Stomach smooth muscle (tissue), 2 donors: ENCODE results near the gene JAZF1.

Source experiments
- H3K27ac ChIP-seq: one replicate; pipeline ENCODE4 v1.7.0; 2013; ENCODE audit warnings: mild to moderate bottlenecking, low read length, inconsistent platforms
- H3K27me3 ChIP-seq, 2 donors: one replicate each; pipeline ENCODE4 v1.7.0; 2013; ENCODE audit warnings: low read length in 2 of 2; ENCODE audit not compliant: insufficient read depth in 2 of 2, control insufficient read depth in 1 of 2
- H3K36me3 ChIP-seq, 2 donors: one replicate each; pipeline ENCODE4 v1.7.0; 2013; ENCODE audit warnings: low read length in 2 of 2; ENCODE audit not compliant: control insufficient read depth in 2 of 2, insufficient read depth in 2 of 2
- H3K4me1 ChIP-seq: one replicate; pipeline ENCODE4 v1.7.0; 2013; ENCODE audit warnings: low read length; ENCODE audit not compliant: control insufficient read depth, insufficient read depth
- H3K4me3 ChIP-seq, 2 donors: one replicate each; pipeline ENCODE4 v1.7.0; 2013; ENCODE audit warnings: low read length in 2 of 2
- H3K9ac ChIP-seq, 2 donors: one replicate each; pipeline ENCODE4 v1.7.0; 2013; ENCODE audit warnings: low read length in 2 of 2, mild to moderate bottlenecking in 1 of 2
- H3K9me3 ChIP-seq, 2 donors: one replicate each; pipeline ENCODE4 v1.7.0; 2013; ENCODE audit warnings: low read length in 2 of 2; ENCODE audit not compliant: control insufficient read depth in 2 of 2
- donor health status: healthy.
- donor health status: Pancreatic carcinoma.

The JAZF1 gene

GRCh38 chr7:28062197-28062991 lies 118.2 kb downstream of the JAZF1 start:
- no peaks in the 10 kb centered on the region for H3K27me3 ChIP-seq
- H3K4me1 ChIP-seq: peaks cover 16% of the 10 kb centered on the region
- H3K27ac ChIP-seq: no peak overlapping the region
- no peaks in the 10 kb centered on the region for H3K36me3 ChIP-seq
- no peak overlapping the region for H3K9ac ChIP-seq
- no peak overlapping the region for H3K4me3 ChIP-seq
- no peaks in the 10 kb centered on the region for H3K9me3 ChIP-seq

- Histone ChIP-seq H3K27me3 (no peaks in the 10 kb centered on the region), H3K9ac (no peak overlapping the region), H3K27ac (no peak overlapping the region), H3K9me3 (no peaks in the 10 kb centered on the region), H3K36me3 (no peaks in the 10 kb centered on the region), H3K4me3 (no peak overlapping the region), H3K4me1 (peaks cover 16% of the 10 kb centered on the region)
These were observed 118.8 kb downstream of the JAZF1 start for GRCh38 chr7:28061824-28062196.

DNA sequence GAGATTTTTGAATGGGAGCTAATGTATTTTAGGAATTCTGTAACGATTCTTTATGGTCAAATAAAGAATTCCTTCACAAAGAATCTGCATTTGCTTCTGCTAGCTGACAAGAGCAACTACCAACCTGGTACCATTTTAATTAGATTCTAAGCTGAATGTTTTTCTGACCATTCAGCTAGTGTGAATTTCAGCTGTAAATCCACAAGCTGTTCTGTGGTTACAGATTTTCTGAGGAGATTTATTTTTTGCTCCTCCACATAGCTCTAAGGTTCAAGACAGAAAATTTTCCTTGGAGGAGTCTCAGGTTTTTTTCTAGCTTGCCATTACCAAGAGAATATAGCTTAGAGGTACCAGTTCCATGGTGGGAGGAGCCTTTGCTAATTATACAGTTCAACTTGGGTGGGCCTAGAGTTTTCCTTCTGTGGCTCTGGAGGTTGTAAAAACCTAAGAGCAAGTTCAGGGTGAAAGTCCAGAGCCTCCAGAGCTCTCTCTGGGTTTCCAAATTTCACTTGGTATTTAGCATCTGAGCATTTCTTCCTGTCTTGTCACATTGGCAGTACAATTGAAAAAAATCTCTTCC lies 120.1 kb downstream of the JAZF1 start:
- no peak overlapping the region for H3K4me3 ChIP-seq
- no peaks in the 10 kb centered on the region for H3K9me3 ChIP-seq
- no peaks in the 10 kb centered on the region for H3K27me3 ChIP-seq
- H3K4me1 ChIP-seq: peaks cover 9% of the 10 kb centered on the region
- no peak overlapping the region for H3K9ac ChIP-seq
- no peaks in the 10 kb centered on the region for H3K36me3 ChIP-seq
- H3K27ac ChIP-seq: no peak overlapping the region

GRCh38 chr7:28055161-28055544 lies 125.4 kb downstream of the JAZF1 start:
- no peak overlapping the region for H3K4me3 ChIP-seq
- no peak overlapping the region for H3K27ac ChIP-seq
- H3K36me3 ChIP-seq: no peaks in the 10 kb centered on the region
- peaks cover 6% of the 10 kb centered on the region for H3K4me1 ChIP-seq
- H3K9me3 ChIP-seq: no peaks in the 10 kb centered on the region
- H3K9ac ChIP-seq: no peak overlapping the region
- no peaks in the 10 kb centered on the region for H3K27me3 ChIP-seq

DNA sequence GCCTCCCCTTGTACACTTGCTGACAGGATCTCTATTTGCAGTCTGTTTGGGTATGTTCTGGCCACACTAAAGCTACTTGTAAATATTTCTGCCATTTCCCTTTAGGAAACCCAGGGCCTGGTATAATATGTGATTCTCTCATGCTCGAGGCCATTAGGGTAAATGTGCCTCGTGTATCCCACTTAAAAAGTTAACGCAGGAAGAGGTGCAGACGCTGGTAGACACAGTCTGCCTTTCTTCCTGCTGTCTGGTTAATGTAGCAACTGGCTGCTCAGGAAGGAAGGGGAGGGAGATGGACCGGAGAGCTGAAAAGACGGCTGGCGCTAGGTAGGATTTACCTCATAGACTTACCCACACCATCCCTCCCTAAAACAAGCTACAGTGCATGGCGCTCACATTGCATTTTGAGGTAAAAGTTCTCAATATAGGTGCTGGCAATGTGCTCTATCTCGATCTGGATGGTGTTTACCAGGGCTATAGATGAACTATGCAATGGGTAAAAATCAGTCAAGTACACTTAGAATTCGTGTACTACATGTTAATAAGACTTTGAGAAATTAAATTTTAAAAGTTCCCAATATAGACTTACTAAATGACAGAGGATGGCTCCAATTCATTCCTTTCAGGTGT lies 125.9 kb downstream of the JAZF1 start:
- no peak overlapping the region for H3K9ac ChIP-seq
- H3K9me3 ChIP-seq: no peaks in the 10 kb centered on the region
- H3K36me3 ChIP-seq: no peaks in the 10 kb centered on the region
- H3K27ac ChIP-seq: no peak overlapping the region
- no peak overlapping the region for H3K4me3 ChIP-seq
- peaks cover 6% of the 10 kb centered on the region for H3K4me1 ChIP-seq
- H3K27me3 ChIP-seq: no peaks in the 10 kb centered on the region

- no peak overlapping the region for H3K4me3 ChIP-seq
- H3K4me1 ChIP-seq: peaks cover 6% of the 10 kb centered on the region
- H3K9me3 ChIP-seq: no peaks in the 10 kb centered on the region
- H3K9ac ChIP-seq: no peak overlapping the region
- H3K27me3 ChIP-seq: no peaks in the 10 kb centered on the region
- H3K27ac ChIP-seq: no peak overlapping the region
- no peaks in the 10 kb centered on the region for H3K36me3 ChIP-seq
These were observed 127.7 kb downstream of the JAZF1 start for GRCh38 chr7:28052933-28053332.

DNA sequence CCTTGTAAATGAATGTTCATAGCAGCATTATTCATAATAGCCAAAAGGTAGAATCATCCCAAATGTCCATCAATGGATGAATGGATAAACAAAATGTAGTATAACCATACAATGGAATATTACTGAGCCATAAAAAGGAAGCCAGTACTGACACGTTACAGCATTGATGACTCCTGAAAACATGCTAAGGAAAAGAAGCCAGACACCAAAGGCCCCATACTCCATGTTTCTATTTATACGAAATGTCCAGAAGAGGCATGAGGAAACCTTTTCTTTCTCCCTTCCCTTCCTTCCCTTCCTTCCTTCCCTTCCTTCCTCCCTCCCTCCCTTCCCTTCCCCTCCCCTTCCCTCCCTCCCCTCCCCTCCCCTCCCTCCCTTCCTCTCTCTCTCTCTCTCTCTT lies 131.9 kb downstream of the JAZF1 start:
- H3K4me1 ChIP-seq: no peaks in the 10 kb centered on the region
- H3K27ac ChIP-seq: no peak overlapping the region
- no peaks in the 10 kb centered on the region for H3K27me3 ChIP-seq
- no peaks in the 10 kb centered on the region for H3K9me3 ChIP-seq
- H3K4me3 ChIP-seq: no peak overlapping the region
- H3K36me3 ChIP-seq: no peaks in the 10 kb centered on the region
- no peak overlapping the region for H3K9ac ChIP-seq

- no peaks in the 10 kb centered on the region for H3K36me3 ChIP-seq
- no peak overlapping the region for H3K4me3 ChIP-seq
- H3K9ac ChIP-seq: no peak overlapping the region
- H3K9me3 ChIP-seq: no peaks in the 10 kb centered on the region
- no peaks in the 10 kb centered on the region for H3K4me1 ChIP-seq
- no peaks in the 10 kb centered on the region for H3K27me3 ChIP-seq
- no peak overlapping the region for H3K27ac ChIP-seq
These were observed 134.6 kb downstream of the JAZF1 start for GRCh38 chr7:28046035-28046434.

- no peaks in the 10 kb centered on the region for H3K9me3 ChIP-seq
- H3K27me3 ChIP-seq: no peaks in the 10 kb centered on the region
- no peak overlapping the region for H3K27ac ChIP-seq
- no peaks in the 10 kb centered on the region for H3K36me3 ChIP-seq
- no peak overlapping the region for H3K4me3 ChIP-seq
- H3K9ac ChIP-seq: no peak overlapping the region
- no peaks in the 10 kb centered on the region for H3K4me1 ChIP-seq
These were observed 135.0 kb downstream of the JAZF1 start for GRCh38 chr7:28045592-28045991.

- H3K36me3 ChIP-seq: no peaks in the 10 kb centered on the region
- no peaks in the 10 kb centered on the region for H3K9me3 ChIP-seq
- H3K4me3 ChIP-seq: no peak overlapping the region
- H3K27me3 ChIP-seq: no peaks in the 10 kb centered on the region
- no peak overlapping the region for H3K27ac ChIP-seq
- no peak overlapping the region for H3K9ac ChIP-seq
- H3K4me1 ChIP-seq: no peaks in the 10 kb centered on the region
These were observed 135.8 kb downstream of the JAZF1 start for GRCh38 chr7:28044825-28045224.

- Histone ChIP-seq H3K4me1 (no peaks in the 10 kb centered on the region), H3K4me3 (no peak overlapping the region), H3K36me3 (no peaks in the 10 kb centered on the region), H3K9me3 (no peaks in the 10 kb centered on the region), H3K9ac (no peak overlapping the region), H3K27ac (no peak overlapping the region), H3K27me3 (no peaks in the 10 kb centered on the region)
These were observed 137.9 kb downstream of the JAZF1 start for GRCh38 chr7:28042721-28043120.
